CD8-positive, alpha-beta memory T cell (primary cell): ENCODE results near the gene HIGD1A. TPM values are rescaled to one million over a fixed set of nuclear protein-coding genes. Genes with fewer than 3 reads are reported as not detected.
A peak's percentile ranks its signal among the peaks of the same experiment; 100 is the strongest.

Experiments
- CTCF ChIA-PET: fragments of 350-600 bp; sonication (Branson Sonifier 250); formaldehyde crosslinking; loops from one replicate; lab custom pipeline; 2021; ENCODE audit warnings: antibody characterized with exemption; lab: Charles Lee
- POLR2A ChIA-PET: fragments of 350-600 bp; sonication (Branson Sonifier 250); formaldehyde crosslinking; loops from one replicate; lab custom pipeline; 2021; ENCODE audit warnings: antibody characterized with exemption; lab: Charles Lee
- DNase-seq, 5 donors: peaks; one replicate each; pipeline versions ENCODE4 v3.0.0 to v3.0.0-alpha.2; 2020 to 2022; ENCODE audit warnings: mixed read lengths in 1 of 5
- H3K27ac ChIP-seq: one replicate; pipeline ENCODE4 v1.7.0; 2013; ENCODE audit warnings: low read depth, mild to moderate bottlenecking, low read length, moderate library complexity
- H3K27me3 ChIP-seq: 2 replicates; pipeline ENCODE4 v1.7.0; 2013; ENCODE audit warnings: low read length, mild to moderate bottlenecking; ENCODE audit not compliant: insufficient read depth, poor library complexity, severe bottlenecking
- H3K36me3 ChIP-seq: 2 replicates; pipeline ENCODE4 v1.7.0; 2013; ENCODE audit warnings: mild to moderate bottlenecking, low read length, moderate library complexity; ENCODE audit not compliant: insufficient read depth
- H3K4me1 ChIP-seq: 2 replicates; pipeline ENCODE4 v1.7.0; 2013; ENCODE audit warnings: mild to moderate bottlenecking, low read length, moderate library complexity; ENCODE audit not compliant: insufficient read depth
- H3K4me3 ChIP-seq: 2 replicates; pipeline ENCODE4 v1.7.0; 2013; ENCODE audit warnings: mild to moderate bottlenecking, low read length
- H3K9me3 ChIP-seq: 2 replicates; pipeline ENCODE4 v1.7.0; 2013; ENCODE audit warnings: mild to moderate bottlenecking, low read length
- H3K27ac Mint-ChIP-seq, 8 donors: one replicate each; pipeline ENCODE4 v1.8.0; 2020 to 2021; ENCODE audit warnings: mixed read lengths in 8 of 8, mild to moderate bottlenecking in 6 of 8, inconsistent platforms in 3 of 8, moderate library complexity in 3 of 8
- H3K27me3 Mint-ChIP-seq, 2 donors: one replicate each; pipeline ENCODE4 v1.8.0; 2020 to 2021; ENCODE audit warnings: mixed read lengths in 2 of 2, mild to moderate bottlenecking in 1 of 2, moderate library complexity in 1 of 2
- H3K36me3 Mint-ChIP-seq, 3 donors: one replicate each; pipeline ENCODE4 v1.8.0; 2020 to 2021; ENCODE audit warnings: mixed read lengths in 3 of 3, inconsistent platforms in 1 of 3, mild to moderate bottlenecking in 1 of 3
- H3K4me1 Mint-ChIP-seq, 3 donors: one replicate each; pipeline ENCODE4 v1.8.0; 2020 to 2021; ENCODE audit warnings: mixed read lengths in 3 of 3, inconsistent platforms in 1 of 3, mild to moderate bottlenecking in 1 of 3
- H3K4me3 Mint-ChIP-seq, 7 donors: one replicate each; pipeline ENCODE4 v1.8.0; 2020 to 2021; ENCODE audit warnings: mixed read lengths in 7 of 7, mild to moderate bottlenecking in 6 of 7, moderate library complexity in 4 of 7, inconsistent platforms in 2 of 7
- H3K9me3 Mint-ChIP-seq, 5 donors: one replicate each; pipeline ENCODE4 v1.8.0; 2020 to 2022; ENCODE audit warnings: mixed read lengths in 5 of 5, mild to moderate bottlenecking in 3 of 5, moderate library complexity in 2 of 5, inconsistent platforms in 1 of 5
- polyA plus RNA-seq: library from polyadenylated mRNA; unstranded; fragments of 300-500 nt; fragmentation: Illumina TruSeq; gene quantifications from one replicate; pipeline ENCODE4 v1.2.3, GENCODE V29; 2021
- total RNA-seq, 2 experiments: library from RNA; stranded (reverse); gene quantifications; one replicate each; pipeline ENCODE4 v1.2.3, GENCODE V29; 2021

Gene HIGD1A
- total and polyA plus RNA-seq, 3 experiments from 2014 or later: 89.3 to 101 (median 93.2) TPM

GRCh38 chr3:42838571-42838970 is 34.3 kb upstream of the HIGD1A start:
- POLR2A ChIA-PET: no interaction called here
- DNase-seq: no peak
- Histone ChIP-seq H3K4me3 (no peak overlapping the region), H3K27me3 (no peaks in the 10 kb centered on the region), H3K36me3 (no peaks in the 10 kb centered on the region), H3K4me1 (no peaks in the 10 kb centered on the region), H3K27ac (no peak overlapping the region), H3K9me3 (no peaks in the 10 kb centered on the region)
- Mint-ChIP-seq H3K4me1 (peaks cover 0 to 5% (median 0%) of the 10 kb centered on the region in 3 donors), H3K36me3 (no peaks in the 10 kb centered on the region), H3K27ac (no peak overlapping the region), H3K9me3 (no peaks in the 10 kb centered on the region), H3K4me3 (no peak overlapping the region), H3K27me3 (peaks cover 5 to 15% of the 10 kb centered on the region in 2 donors)
- CTCF ChIA-PET: interaction anchor here (1.1 to 1.4 kb wide), 2 partner anchors 23 to 50 kb away, joined by 3 to 4 read pairs; no protein-coding TSS in a partner anchor

- Histone ChIP-seq H3K27me3 (no peaks in the 10 kb centered on the region), H3K27ac (no peak overlapping the region), H3K36me3 (no peaks in the 10 kb centered on the region), H3K9me3 (no peaks in the 10 kb centered on the region), H3K4me3 (no peak overlapping the region), H3K4me1 (no peaks in the 10 kb centered on the region)
- H3K4me3 Mint-ChIP-seq: no peak overlapping the region
- ChIA-PET POLR2A (no interaction called here), CTCF (no interaction called here)
- DNase-seq: no peak
- peaks cover 2 to 7% (median 3%) of the 10 kb centered on the region in 3 donors for H3K4me1 Mint-ChIP-seq
- peaks cover 5 to 15% of the 10 kb centered on the region in 2 donors for H3K27me3 Mint-ChIP-seq
- H3K9me3 Mint-ChIP-seq: no peaks in the 10 kb centered on the region
- H3K36me3 Mint-ChIP-seq: no peaks in the 10 kb centered on the region
- no peak overlapping the region for H3K27ac Mint-ChIP-seq
Observed at GRCh38 chr3:42836150-42837123, 32.1 kb upstream of the HIGD1A start.

- CTCF ChIA-PET: interaction anchor here (0.8 to 2.0 kb wide), 8 partner anchors 9 to 56 kb away, joined by 3 to 12 read pairs (median 3); partner anchors contain the start of gene HIGD1A
- DNase-seq: peak; percentile 59 to 75 (median 62)
- no peaks in the 10 kb centered on the region for H3K9me3 ChIP-seq
- no peak overlapping the region for H3K4me3 ChIP-seq
- Mint-ChIP-seq H3K27me3 (peaks cover 7 to 23% of the 10 kb centered on the region in 2 donors), H3K4me1 (peaks cover 2 to 6% (median 6%) of the 10 kb centered on the region in 3 donors), H3K9me3 (no peaks in the 10 kb centered on the region), H3K27ac (no peak overlapping the region), H3K36me3 (no peaks in the 10 kb centered on the region), H3K4me3 (no peak overlapping the region)
- peaks cover 4% of the 10 kb centered on the region for H3K27me3 ChIP-seq
- POLR2A ChIA-PET: no interaction called here
- H3K36me3 ChIP-seq: no peaks in the 10 kb centered on the region
- no peaks in the 10 kb centered on the region for H3K4me1 ChIP-seq
- H3K27ac ChIP-seq: no peak overlapping the region
Observed at GRCh38 chr3:42831321-42831713, 27.0 kb upstream of the HIGD1A start.

GRCh38 chr3:42830437-42831320 is 26.4 kb upstream of the HIGD1A start:
- Mint-ChIP-seq H3K27ac (no peak overlapping the region), H3K4me1 (peaks cover 2 to 6% (median 6%) of the 10 kb centered on the region in 3 donors), H3K27me3 (peaks cover 11 to 28% of the 10 kb centered on the region in 2 donors), H3K36me3 (peaks cover 0 to 5% (median 0%) of the 10 kb centered on the region in 3 donors), H3K4me3 (no peak overlapping the region), H3K9me3 (no peaks in the 10 kb centered on the region)
- POLR2A ChIA-PET: no interaction called here
- H3K27ac ChIP-seq: no peak overlapping the region
- no peaks in the 10 kb centered on the region for H3K4me1 ChIP-seq
- no peak overlapping the region for H3K4me3 ChIP-seq
- CTCF ChIA-PET: interaction anchor here (0.8 to 2.0 kb wide), 8 partner anchors 8 to 57 kb away, joined by 3 to 12 read pairs (median 3); partner anchors contain the start of gene HIGD1A
- H3K36me3 ChIP-seq: no peaks in the 10 kb centered on the region
- peaks cover 4% of the 10 kb centered on the region for H3K27me3 ChIP-seq
- DNase-seq: no peak
- no peaks in the 10 kb centered on the region for H3K9me3 ChIP-seq

GRCh38 chr3:42829628-42830436 is 25.5 kb upstream of the HIGD1A start:
- Histone ChIP-seq H3K4me1 (no peaks in the 10 kb centered on the region), H3K36me3 (no peaks in the 10 kb centered on the region), H3K27ac (no peak overlapping the region), H3K27me3 (peaks cover 4% of the 10 kb centered on the region), H3K9me3 (no peaks in the 10 kb centered on the region), H3K4me3 (no peak overlapping the region)
- Mint-ChIP-seq H3K36me3 (peaks cover 0 to 5% (median 0%) of the 10 kb centered on the region in 3 donors), H3K4me3 (no peak overlapping the region), H3K27ac (no peak overlapping the region), H3K4me1 (peaks cover 2 to 6% (median 6%) of the 10 kb centered on the region in 3 donors), H3K9me3 (no peaks in the 10 kb centered on the region), H3K27me3 (peaks cover 15 to 31% of the 10 kb centered on the region in 2 donors)
- ChIA-PET CTCF (interaction anchor here (1.7 kb wide), 1 partner anchor 26 kb away, joined by 4 read pairs; the partner anchor contains the start of gene HIGD1A), POLR2A (no interaction called here)
- DNase-seq: no peak

- no peak overlapping the region for H3K4me3 Mint-ChIP-seq
- Histone ChIP-seq H3K9me3 (no peaks in the 10 kb centered on the region), H3K36me3 (no peaks in the 10 kb centered on the region), H3K27ac (no peak overlapping the region), H3K4me1 (no peaks in the 10 kb centered on the region), H3K27me3 (peaks cover 4% of the 10 kb centered on the region), H3K4me3 (no peak overlapping the region)
- ChIA-PET CTCF (no interaction called here), POLR2A (no interaction called here)
- DNase-seq: no peak
- H3K4me1 Mint-ChIP-seq: peaks cover 2 to 6% (median 6%) of the 10 kb centered on the region in 3 donors
- H3K36me3 Mint-ChIP-seq: peaks cover 0 to 5% (median 0%) of the 10 kb centered on the region in 3 donors
- peaks cover 15 to 37% of the 10 kb centered on the region in 2 donors for H3K27me3 Mint-ChIP-seq
- H3K27ac Mint-ChIP-seq: no peak overlapping the region
- no peaks in the 10 kb centered on the region for H3K9me3 Mint-ChIP-seq
Observed at GRCh38 chr3:42829083-42829627, 24.9 kb upstream of the HIGD1A start.

- Histone ChIP-seq H3K4me1 (no peaks in the 10 kb centered on the region), H3K27ac (no peak overlapping the region), H3K9me3 (no peaks in the 10 kb centered on the region), H3K4me3 (no peak overlapping the region), H3K27me3 (peaks cover 4% of the 10 kb centered on the region), H3K36me3 (no peaks in the 10 kb centered on the region)
- CTCF ChIA-PET: no interaction called here
- POLR2A ChIA-PET: no interaction called here
- no peak overlapping the region for H3K27ac Mint-ChIP-seq
- no peak for DNase-seq
- H3K4me1 Mint-ChIP-seq: peaks cover 2 to 6% (median 6%) of the 10 kb centered on the region in 3 donors
- no peaks in the 10 kb centered on the region for H3K9me3 Mint-ChIP-seq
- H3K27me3 Mint-ChIP-seq: peaks cover 15 to 45% of the 10 kb centered on the region in 2 donors
- H3K36me3 Mint-ChIP-seq: peaks cover 0 to 8% (median 2%) of the 10 kb centered on the region in 3 donors
- no peak overlapping the region for H3K4me3 Mint-ChIP-seq
Observed at GRCh38 chr3:42827654-42828053, 23.4 kb upstream of the HIGD1A start.
